ENCODE measurements around the gene AAK1. TPM values are rescaled to one million over a fixed set of nuclear protein-coding genes. Genes with fewer than 3 reads are reported as not detected.
"Not testable (repeated sequence)": the region's sequence is repeated elsewhere in the genome, so short reads cannot be mapped to it uniquely, and the experiment has no call there.

AAK1 gene
- total and polyA plus RNA-seq, 2 of the 13 experiments (the other 11 are each of a cell fraction or from before 2014, with no cell fraction given) = 9.8 to 10.3 TPM

GRCh38 chr2:69443673-69444072, 199.9 kb downstream of the AAK1 start:
- H3K4me3 ChIP-seq (replicated peaks in 1 of 3; ENCODE audit: insufficient read depth in 1 of 3, low read depth in 2 of 3, low read length in 3 of 3); CTCF ChIA-PET (ENCODE audit: low intra/inter-chr PET ratio, low total read pairs); DNase-seq (ENCODE audit: low spot score); ATAC-seq; intact Hi-C loops (cut with micrococcal nuclease; ENCODE audit: unreplicated experiment); H2AFZ ChIP-seq (ENCODE audit: low read length); H3K4me1 ChIP-seq (ENCODE audit: insufficient read depth, low read length); H3K27ac ChIP-seq (ENCODE audit: extremely low read length, insufficient read depth, low read length); H3K4me2 ChIP-seq (ENCODE audit: low read depth, low read length); H3K36me3 ChIP-seq (replicated peaks in 1 of 2; ENCODE audit: control insufficient read depth in 1 of 2, insufficient read depth in 2 of 2, low read length in 2 of 2); H3K9me3 ChIP-seq (ENCODE audit: low read length); BruUV-seq (replicated peaks); H3K27me3 ChIP-seq (ENCODE audit: control insufficient read depth in 1 of 2, insufficient read depth in 2 of 2, low read length in 2 of 2); POLR2A ChIA-PET; in situ Hi-C loops (cut with HindIII; ENCODE audit: extremely low pct_ligation_motif_present, low pct_unique_long_range_greater_than_20kb); H3K79me2 ChIP-seq (ENCODE audit: insufficient read depth, low read length); H3K9ac ChIP-seq (ENCODE audit: insufficient read depth, low read depth, low read length); FAIRE-seq; H4K20me1 ChIP-seq (ENCODE audit: insufficient read depth, low read length): not testable (repeated sequence)
- WGBS (ENCODE audit: low lambda C conversion rate) = 47% methylated on average over 3 of the region's 3 CpGs

- H3K27ac ChIP-seq (ENCODE audit: extremely low read length, insufficient read depth, low read length); FAIRE-seq; H4K20me1 ChIP-seq (ENCODE audit: insufficient read depth, low read length); H3K9ac ChIP-seq (ENCODE audit: insufficient read depth, low read depth, low read length); H2AFZ ChIP-seq (ENCODE audit: low read length); H3K36me3 ChIP-seq (replicated peaks in 1 of 2; ENCODE audit: control insufficient read depth in 1 of 2, insufficient read depth in 2 of 2, low read length in 2 of 2); H3K4me2 ChIP-seq (ENCODE audit: low read depth, low read length); H3K27me3 ChIP-seq (ENCODE audit: control insufficient read depth in 1 of 2, insufficient read depth in 2 of 2, low read length in 2 of 2); ATAC-seq; in situ Hi-C loops (cut with HindIII; ENCODE audit: extremely low pct_ligation_motif_present, low pct_unique_long_range_greater_than_20kb); POLR2A ChIA-PET; BruUV-seq (replicated peaks); CTCF ChIA-PET (ENCODE audit: low intra/inter-chr PET ratio, low total read pairs); H3K4me3 ChIP-seq (replicated peaks in 1 of 3; ENCODE audit: insufficient read depth in 1 of 3, low read depth in 2 of 3, low read length in 3 of 3); H3K9me3 ChIP-seq (ENCODE audit: low read length); DNase-seq (ENCODE audit: low spot score): not testable (repeated sequence)
- peak; percentile 64 for TF ChIP-seq NFYC (CRISPR knock-in tag; IDR thresholded peaks at IDR 0.05)
- TF ChIP-seq NFYB (CRISPR knock-in tag; IDR thresholded peaks at IDR 0.05) = peak; percentile 66
- intact Hi-C loops (cut with micrococcal nuclease; ENCODE audit: unreplicated experiment) = loop anchor here (10.0 kb wide), 1 partner anchor 425 kb away; the partner anchor contains the start of gene ANTXR1
- Histone ChIP-seq H3K79me2 (ENCODE audit: insufficient read depth, low read length) (peaks cover 18% of the 10 kb centered on the region), H3K4me1 (ENCODE audit: insufficient read depth, low read length) (peaks cover 21% of the 10 kb centered on the region)
- WGBS (ENCODE audit: low lambda C conversion rate) = 80% methylated on average over 2 of the region's 2 CpGs
Measured at GRCh38 chr2:69439499-69439898, 204.0 kb downstream of the AAK1 start.
